ENCODE results near the gene OAT. TPM values are rescaled to one million over a fixed set of nuclear protein-coding genes. Genes with fewer than 3 reads are reported as not detected.

OAT gene
- polyA plus RNA-seq, 1 experiment = 112 TPM

- ChIA-PET POLR2A (no interaction called here), CTCF (interaction anchor here (2.5 to 2.8 kb wide), 2 partner anchors 24 to 370 kb away, joined by 9 read pairs; no protein-coding TSS in a partner anchor)
- no peaks in the 10 kb centered on the region for H3K36me3 ChIP-seq (ENCODE audit: control insufficient read depth, insufficient read depth, low read length)
- DNase-seq (ENCODE audit: low read depth) = no peak
- H3K4me3 ChIP-seq (ENCODE audit: low read depth, low read length) = no peak overlapping the region
- TF ChIP-seq CTCF (IDR thresholded peaks at IDR 0.05; ENCODE audit: insufficient read depth, low read depth, low read length) = no peak
- peaks cover 4% of the 10 kb centered on the region for H3K27me3 ChIP-seq (ENCODE audit: control insufficient read depth, insufficient read depth, low read length)
Observed at GRCh38 chr10:124364674-124365073, 54.0 kb downstream of the OAT start.

GRCh38 chr10:124362568-124362967 is 56.2 kb downstream of the OAT start:
- no peak for TF ChIP-seq CTCF (IDR thresholded peaks at IDR 0.05; ENCODE audit: insufficient read depth, low read depth, low read length)
- Histone ChIP-seq H3K4me3 (ENCODE audit: low read depth, low read length) (no peak overlapping the region), H3K27me3 (ENCODE audit: control insufficient read depth, insufficient read depth, low read length) (peaks cover 4% of the 10 kb centered on the region), H3K36me3 (ENCODE audit: control insufficient read depth, insufficient read depth, low read length) (no peaks in the 10 kb centered on the region)
- DNase-seq (ENCODE audit: low read depth) = no peak
- ChIA-PET POLR2A (no interaction called here), CTCF (interaction anchor here (1.0 kb wide), 1 partner anchor 26 kb away, joined by 4 read pairs; no protein-coding TSS in a partner anchor)

- Histone ChIP-seq H3K27me3 (ENCODE audit: control insufficient read depth, insufficient read depth, low read length) (peaks cover 2% of the 10 kb centered on the region), H3K4me3 (ENCODE audit: low read depth, low read length) (no peak overlapping the region), H3K36me3 (ENCODE audit: control insufficient read depth, insufficient read depth, low read length) (no peaks in the 10 kb centered on the region)
- ChIA-PET POLR2A (no interaction called here), CTCF (interaction anchor here (1.4 to 2.3 kb wide), 2 partner anchors 10 to 365 kb away, joined by 3 to 6 read pairs; no protein-coding TSS in a partner anchor)
- no peak for TF ChIP-seq CTCF (IDR thresholded peaks at IDR 0.05; ENCODE audit: insufficient read depth, low read depth, low read length)
- no peak for DNase-seq (ENCODE audit: low read depth)
Observed at GRCh38 chr10:124359336-124359832, 59.3 kb downstream of the OAT start.

GRCh38 chr10:124357561-124357885 is 61.2 kb downstream of the OAT start:
- Histone ChIP-seq H3K36me3 (ENCODE audit: control insufficient read depth, insufficient read depth, low read length) (no peaks in the 10 kb centered on the region), H3K27me3 (ENCODE audit: control insufficient read depth, insufficient read depth, low read length) (peaks cover 2% of the 10 kb centered on the region), H3K4me3 (ENCODE audit: low read depth, low read length) (no peak overlapping the region)
- POLR2A ChIA-PET = no interaction called here
- CTCF ChIA-PET = interaction anchor here (0.8 to 2.3 kb wide), 2 partner anchors 9 to 12 kb away, joined by 3 to 6 read pairs; no protein-coding TSS in a partner anchor
- TF ChIP-seq CTCF (IDR thresholded peaks at IDR 0.05; ENCODE audit: insufficient read depth, low read depth, low read length) = no peak
- no peak for DNase-seq (ENCODE audit: low read depth)

GRCh38 chr10:124356701-124357560 is 61.8 kb downstream of the OAT start:
- Histone ChIP-seq H3K4me3 (ENCODE audit: low read depth, low read length) (no peak overlapping the region), H3K36me3 (ENCODE audit: control insufficient read depth, insufficient read depth, low read length) (no peaks in the 10 kb centered on the region)
- POLR2A ChIA-PET = no interaction called here

More at GRCh38 chr10:124356701-124357560, 61.8 kb downstream of the OAT start:
- TF ChIP-seq CTCF (IDR thresholded peaks at IDR 0.05; ENCODE audit: insufficient read depth, low read depth, low read length) = no peak
- CTCF ChIA-PET = interaction anchor here (0.8 to 1.0 kb wide), 2 partner anchors 9 to 10 kb away, joined by 3 read pairs; no protein-coding TSS in a partner anchor
- no peak for DNase-seq (ENCODE audit: low read depth)
- peaks cover 2% of the 10 kb centered on the region; the same call in 1 of the 2 replicates for H3K27me3 ChIP-seq (ENCODE audit: control insufficient read depth, insufficient read depth, low read length)
